Hematopoietic multipotent progenitor cell treated with erythropoietin and hydrocortisone succinate and interleukin-3 and kit ligand, for 6 days (in vitro differentiated cells): ENCODE data around the gene CRYL1.

Experiments used
- DNase-seq: peaks from one replicate; pipeline ENCODE4 v3.0.0-alpha.2; 2015

Gene CRYL1

GRCh38 chr13:20525601-20526544 lies at the start of gene CRYL1:
Gene CRYL1 (minus strand): TSS chr13:20525857. CDS start chr13:20525794, 63 bp downstream.
- peak; percentile 81 for DNase-seq

- no peak for DNase-seq
Observed at GRCh38 chr13:20573636-20574035, 48.0 kb upstream of the CRYL1 start.

- DNase-seq, result no peak
Observed at GRCh38 chr13:20573186-20573585, 47.5 kb upstream of the CRYL1 start.

GRCh38 chr13:20571676-20572075 lies 46.0 kb upstream of the CRYL1 start:
- no peak for DNase-seq

- DNase-seq, result no peak
Observed at GRCh38 chr13:20570517-20570916, 44.9 kb upstream of the CRYL1 start.

- no peak for DNase-seq
Observed at GRCh38 chr13:20567881-20568528, 42.3 kb upstream of the CRYL1 start.

- peak; percentile 93 for DNase-seq
Observed at GRCh38 chr13:20566898-20567874, 41.5 kb upstream of the CRYL1 start, which contains the start of gene IFT88. Gene IFT88 (plus strand): TSS chr13:20567157. CDS start chr13:20574386, 7,229 bp downstream.

GRCh38 chr13:20566468-20566897 lies 40.8 kb upstream of the CRYL1 start:
- no peak for DNase-seq

GRCh38 chr13:20565115-20565736 lies 39.6 kb upstream of the CRYL1 start:
- peak; percentile 23 for DNase-seq

- no peak for DNase-seq
Observed at GRCh38 chr13:20561741-20562140, 36.1 kb upstream of the CRYL1 start.

GRCh38 chr13:20559659-20560356 lies 34.2 kb upstream of the CRYL1 start:
- no peak for DNase-seq

- DNase-seq, result no peak
Observed at GRCh38 chr13:20558982-20559381, 33.3 kb upstream of the CRYL1 start.

GRCh38 chr13:20553311-20553710 lies 27.7 kb upstream of the CRYL1 start:
- no peak for DNase-seq

- peak; percentile 13 for DNase-seq
Observed at GRCh38 chr13:20550799-20551198, 25.1 kb upstream of the CRYL1 start.

GRCh38 chr13:20547479-20547908 lies 21.8 kb upstream of the CRYL1 start:
- no peak for DNase-seq

GRCh38 chr13:20546556-20546955 lies 20.9 kb upstream of the CRYL1 start:
- peak; percentile 72 for DNase-seq

GRCh38 chr13:20544201-20544923 lies 18.7 kb upstream of the CRYL1 start:
- peak; percentile 18 for DNase-seq

GRCh38 chr13:20536992-20537391 lies 11.3 kb upstream of the CRYL1 start:
- DNase-seq, result no peak

- DNase-seq, result no peak
Observed at GRCh38 chr13:20534038-20534608, 8.5 kb upstream of the CRYL1 start.

GRCh38 chr13:20528452-20528851 lies 2.8 kb upstream of the CRYL1 start:
- no peak for DNase-seq
